ENCODE measurements around the gene MAPK10. TPM values are rescaled to one million over a fixed set of nuclear protein-coding genes. Genes with fewer than 3 reads are reported as not detected.
"Not testable (repeated sequence)": the region's sequence is repeated elsewhere in the genome, so short reads cannot be mapped to it uniquely, and the experiment has no call there.

MAPK10 gene
- polyA plus RNA-seq, 10 donors = 2.4 to 6.9 (median 4.1) TPM

DNA sequence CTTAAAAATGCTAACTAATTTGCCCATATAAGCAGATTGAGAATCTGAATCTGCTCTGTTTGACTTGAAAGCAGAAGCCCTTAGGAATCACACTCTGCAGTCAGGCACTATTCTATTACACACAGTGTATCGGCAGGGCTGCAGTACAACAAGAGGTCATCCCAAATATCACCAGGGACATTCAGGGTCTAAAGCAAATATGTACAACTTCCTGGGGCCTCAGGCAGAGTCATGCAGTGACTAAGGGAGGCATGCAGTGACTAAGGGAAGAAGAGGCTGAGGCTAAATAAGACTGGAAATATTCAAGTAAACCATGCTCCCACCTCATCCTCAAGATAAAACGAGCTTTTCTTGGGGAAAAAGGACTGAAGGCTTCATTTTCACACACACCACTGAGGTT, 20.9 kb downstream of the MAPK10 start:
- DNase-seq = peak in 1 of 3 donors; percentile 75

DNA sequence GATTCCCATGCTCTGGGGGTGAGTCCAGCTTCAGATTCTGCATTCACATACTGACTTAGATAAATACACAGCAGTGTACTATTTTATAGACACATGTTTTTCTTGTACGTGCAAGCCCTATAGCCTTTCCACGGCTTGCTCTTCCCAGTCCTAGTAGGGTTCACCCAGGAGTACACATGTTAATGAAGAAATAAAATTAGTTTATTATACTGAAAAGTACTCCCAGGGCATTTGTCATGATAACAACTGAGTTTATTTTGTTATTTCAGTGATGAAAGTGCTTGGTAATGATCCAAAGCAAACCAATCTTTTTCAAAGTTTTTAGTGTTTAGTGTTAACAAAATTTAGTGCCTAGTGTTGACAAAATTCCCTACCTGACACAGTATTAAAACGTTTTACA, 21.3 kb downstream of the MAPK10 start:
- no peak for DNase-seq

DNA sequence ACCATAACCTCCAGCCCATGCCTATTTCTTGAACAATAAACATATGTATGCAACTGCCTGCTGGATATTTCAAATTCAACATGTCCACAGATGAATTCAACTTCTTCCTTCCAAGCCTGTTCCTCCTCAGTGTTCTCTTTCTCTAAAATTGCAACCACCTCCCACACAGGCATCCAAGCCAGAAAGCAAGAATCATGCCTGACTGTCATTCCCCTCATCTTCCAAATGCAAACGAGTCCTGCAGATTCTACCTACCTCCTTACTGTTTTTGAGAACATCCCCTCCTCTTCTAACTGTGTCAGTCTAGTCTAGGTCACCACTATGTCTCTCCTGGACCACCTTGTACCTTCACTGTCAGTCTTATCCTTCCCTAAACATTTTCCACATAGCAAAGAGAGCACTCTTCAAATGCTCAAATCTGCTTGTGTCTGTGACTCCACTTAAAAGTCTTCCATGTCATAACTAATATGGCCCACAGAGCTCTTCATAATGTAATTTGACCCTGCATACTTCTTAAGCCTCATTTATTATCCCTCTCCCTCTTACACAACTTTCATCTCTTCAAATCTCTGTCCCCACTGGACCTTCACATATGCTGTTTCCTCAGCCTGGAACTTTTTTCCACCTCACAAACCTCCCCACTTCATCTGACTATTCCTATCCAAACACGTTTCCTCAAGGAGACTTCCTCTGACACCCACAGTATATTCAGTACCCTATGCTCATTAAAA, 25.7 kb downstream of the MAPK10 start:
- DNase-seq = no peak

- DNase-seq = no peak
These were observed 26.6 kb downstream of the MAPK10 start for GRCh38 chr4:86333236-86333635.

DNA sequence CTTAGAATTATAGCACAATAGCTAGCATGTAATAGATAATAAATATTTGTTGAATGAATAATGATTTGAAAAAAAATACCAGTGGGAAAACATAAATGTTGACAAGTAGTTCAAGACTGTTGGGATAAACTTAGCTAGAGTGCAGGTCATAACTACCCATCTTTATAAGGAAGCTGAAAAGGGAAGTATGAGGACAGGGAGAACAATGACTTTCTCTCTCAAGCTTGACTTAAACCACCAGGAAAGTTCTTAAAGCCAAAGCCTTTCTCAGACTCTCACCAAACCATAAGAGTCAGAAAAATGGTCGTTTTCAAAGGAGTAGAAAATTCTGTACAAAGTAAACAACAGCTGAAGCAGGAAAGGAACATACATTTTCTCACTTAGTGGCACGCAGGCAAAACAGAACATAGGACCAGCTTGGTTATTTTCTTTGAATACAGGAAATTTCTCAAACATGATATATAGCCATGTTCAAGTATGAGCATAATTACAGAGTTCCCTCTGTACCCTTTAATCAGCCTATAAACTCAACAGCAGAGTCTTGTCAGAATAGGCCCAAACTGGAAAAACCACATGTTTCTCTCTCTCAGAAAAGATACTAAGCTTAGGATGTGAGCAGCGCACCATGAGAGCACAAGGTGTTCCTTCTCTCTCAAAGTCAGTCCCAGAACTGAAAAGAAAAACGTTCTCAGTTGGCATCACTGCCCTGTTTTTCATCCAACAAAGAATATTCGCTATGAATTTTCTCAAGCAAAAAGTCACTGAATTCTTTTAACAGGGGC, 28.7 kb downstream of the MAPK10 start:
- no peak for DNase-seq

DNA sequence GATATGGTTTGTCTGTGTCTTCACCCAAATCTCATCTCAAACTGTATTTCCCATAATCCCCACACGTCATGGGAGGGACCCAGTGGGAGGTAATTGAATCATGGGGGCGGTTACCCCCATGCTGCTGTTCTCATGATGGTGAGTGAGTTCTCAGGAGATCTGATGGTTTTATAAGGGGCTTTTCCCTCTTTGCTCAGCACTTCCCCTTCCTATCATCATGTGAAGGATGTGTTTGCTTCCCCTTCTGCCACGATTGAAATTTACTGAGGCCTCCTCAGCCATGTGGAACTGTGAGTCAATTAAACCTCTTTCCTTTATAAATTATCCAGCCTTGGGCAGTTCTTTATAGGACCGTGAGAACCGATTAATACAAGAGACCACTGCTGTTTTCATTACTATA, 29.4 kb downstream of the MAPK10 start:
- not testable (repeated sequence) for DNase-seq

- DNase-seq = no peak
These were observed 30.4 kb downstream of the MAPK10 start for GRCh38 chr4:86329431-86329830.

GRCh38 chr4:86326400-86326799, 33.5 kb downstream of the MAPK10 start:
- no peak for DNase-seq

GRCh38 chr4:86319390-86319789, 40.5 kb downstream of the MAPK10 start:
- no peak for DNase-seq

DNA sequence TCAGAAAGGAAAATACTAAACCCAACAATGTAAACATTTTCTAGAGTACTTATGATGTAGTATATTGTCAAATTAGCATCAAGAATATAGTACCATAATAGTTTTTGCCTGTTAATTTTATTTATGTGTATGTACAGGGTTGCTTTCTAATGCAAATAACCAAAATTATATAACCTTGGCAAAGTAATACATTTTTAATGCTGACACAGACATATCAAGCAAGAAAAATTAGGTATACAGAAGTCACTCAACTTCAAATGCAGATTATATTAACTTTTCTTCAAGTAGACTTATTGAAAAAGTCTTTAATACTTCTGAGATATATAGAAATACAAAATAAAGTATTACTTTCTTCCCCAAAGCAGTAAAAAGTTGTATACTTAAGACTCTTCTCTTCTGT, 44.3 kb downstream of the MAPK10 start:
- no peak for DNase-seq

GRCh38 chr4:86313656-86314055, 46.2 kb downstream of the MAPK10 start:
- no peak for DNase-seq

DNA sequence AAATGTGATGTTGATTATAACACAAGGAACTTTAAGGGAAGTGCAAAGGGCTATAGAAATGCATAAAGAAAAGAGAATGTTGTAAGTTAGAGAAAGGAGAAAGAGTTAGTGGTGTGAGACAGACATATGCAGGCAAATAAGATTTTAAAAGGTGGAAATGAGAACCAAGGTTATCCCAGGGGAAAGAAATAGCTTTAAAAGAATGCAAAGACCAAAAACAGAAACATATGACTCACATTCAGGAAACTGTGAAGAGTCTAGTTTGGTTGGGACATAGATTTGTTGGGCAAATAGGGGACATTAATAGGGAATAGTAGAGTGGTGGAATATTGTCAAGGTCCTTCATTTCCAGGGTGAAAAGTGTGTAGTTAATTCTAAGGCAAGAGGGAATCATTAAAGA, 52.4 kb downstream of the MAPK10 start:
- no peak for DNase-seq

DNA sequence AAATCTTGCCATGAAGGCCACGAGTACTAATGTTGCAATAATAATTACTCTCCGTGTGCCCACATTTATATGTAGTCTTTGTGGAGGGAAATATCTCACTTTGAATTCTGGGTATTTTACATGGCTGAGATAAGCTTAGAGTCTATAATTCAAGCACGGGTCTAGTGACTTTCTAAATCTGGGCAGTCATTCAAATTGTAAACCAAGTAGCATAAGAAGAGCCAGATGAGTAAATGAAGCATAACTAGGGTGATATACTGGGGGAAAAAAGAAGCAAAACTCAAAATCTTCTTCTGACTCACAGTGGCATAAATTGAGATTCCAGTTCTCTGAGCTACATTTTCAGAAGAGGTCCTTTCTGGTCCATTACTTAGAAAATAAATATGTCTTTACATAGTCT, 53.0 kb downstream of the MAPK10 start:
- peak in 1 of 3 donors; percentile 67 for DNase-seq

DNA sequence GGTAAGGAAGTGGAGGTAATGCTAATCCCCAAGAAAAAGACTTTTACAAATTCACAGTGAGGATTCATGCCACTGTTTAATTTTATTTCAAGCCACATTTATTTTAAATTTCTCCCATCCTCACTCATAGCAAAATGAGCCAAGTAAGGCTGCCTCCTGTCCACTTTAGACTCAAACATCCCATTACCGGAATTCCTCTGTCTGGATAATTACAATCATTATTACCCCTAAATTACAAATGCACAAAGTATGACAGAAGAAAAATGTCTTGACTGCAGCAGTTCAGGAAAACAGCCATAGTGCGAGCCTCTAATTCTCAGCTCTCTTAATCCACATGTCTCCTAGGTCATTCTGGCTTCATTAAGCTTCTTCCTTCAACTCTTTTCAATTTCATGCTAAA, 57.0 kb downstream of the MAPK10 start:
- no peak for DNase-seq

DNA sequence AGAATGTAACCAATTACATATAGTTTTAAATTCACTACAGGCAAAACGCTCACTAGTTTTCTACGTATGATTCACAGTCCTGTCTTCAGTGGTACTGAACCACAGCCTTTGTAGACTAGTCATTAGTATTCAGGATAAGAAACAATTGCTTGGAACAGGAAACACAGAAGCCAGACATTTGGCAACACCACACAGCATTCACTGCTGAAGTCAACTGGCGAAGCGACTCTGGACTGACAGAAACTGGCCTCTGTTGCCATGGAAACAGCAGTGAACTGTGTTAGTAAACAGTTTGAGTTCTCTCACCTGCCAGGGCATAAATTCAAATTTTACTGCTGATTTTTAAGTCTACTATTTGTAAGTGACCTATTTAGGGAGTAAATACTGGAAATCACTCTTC, 57.6 kb downstream of the MAPK10 start:
- DNase-seq = peak; percentile 66 to 88 (median 84)

DNA sequence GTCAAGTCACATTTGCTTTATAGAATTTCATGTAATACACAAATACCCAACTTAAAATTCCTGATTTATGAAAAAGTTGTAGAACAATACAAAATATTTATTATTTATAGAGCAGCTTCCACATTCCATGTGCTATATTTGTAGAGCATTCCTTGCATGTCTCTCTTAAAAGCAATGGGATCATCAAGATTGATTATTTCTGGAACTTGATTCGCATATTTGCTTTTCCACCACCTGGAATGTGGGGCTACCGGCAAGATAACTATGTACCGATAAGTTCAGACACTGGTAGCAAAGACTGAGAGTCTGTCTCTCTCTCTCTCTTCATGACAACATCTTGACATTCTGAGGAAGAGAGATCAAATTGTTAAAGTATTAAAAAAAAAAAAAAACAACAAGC, 59.3 kb downstream of the MAPK10 start:
- DNase-seq = no peak

- no peak for DNase-seq
These were observed 63.0 kb downstream of the MAPK10 start for GRCh38 chr4:86296865-86297264.

- no peak for DNase-seq
These were observed 65.0 kb downstream of the MAPK10 start for GRCh38 chr4:86294883-86295282.

DNA sequence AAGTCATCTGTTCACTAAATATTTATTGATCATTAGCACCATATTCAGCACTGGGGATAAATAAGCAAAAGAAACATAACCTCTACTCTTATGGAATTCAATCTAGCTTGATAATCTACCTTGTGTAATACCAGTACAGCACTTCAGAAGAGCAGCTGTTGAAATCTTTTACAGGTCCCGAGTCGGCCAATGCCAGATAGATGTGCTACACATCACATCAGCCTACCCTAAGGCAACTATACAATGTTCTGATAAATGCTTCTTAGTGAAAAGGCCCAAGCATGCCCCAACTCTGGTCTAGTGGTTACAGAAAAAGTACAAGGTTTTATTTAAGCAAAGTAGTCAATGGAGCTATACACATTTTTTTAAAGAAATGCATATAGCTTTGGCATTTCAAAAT, 68.7 kb downstream of the MAPK10 start:
- no peak for DNase-seq

DNA sequence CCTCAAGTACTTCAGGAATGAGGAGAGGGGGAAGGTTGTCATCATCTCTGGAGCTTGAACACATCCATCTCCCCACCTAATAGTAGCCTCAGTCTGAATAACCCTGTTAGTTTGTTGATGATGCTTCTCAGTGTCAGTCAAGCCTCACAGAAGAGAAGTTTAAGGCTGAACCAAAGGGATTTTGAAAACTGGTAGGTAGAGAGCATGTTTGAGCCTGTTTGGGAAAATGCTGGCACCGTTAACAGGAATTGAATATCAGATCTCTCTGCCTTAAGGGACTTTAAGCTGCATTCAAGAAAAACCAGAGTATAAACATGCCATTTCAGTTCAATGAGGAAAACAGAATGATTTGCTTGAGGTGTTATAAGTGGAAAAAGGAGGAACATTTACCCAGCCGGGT, 73.1 kb downstream of the MAPK10 start:
- no peak for DNase-seq

DNA sequence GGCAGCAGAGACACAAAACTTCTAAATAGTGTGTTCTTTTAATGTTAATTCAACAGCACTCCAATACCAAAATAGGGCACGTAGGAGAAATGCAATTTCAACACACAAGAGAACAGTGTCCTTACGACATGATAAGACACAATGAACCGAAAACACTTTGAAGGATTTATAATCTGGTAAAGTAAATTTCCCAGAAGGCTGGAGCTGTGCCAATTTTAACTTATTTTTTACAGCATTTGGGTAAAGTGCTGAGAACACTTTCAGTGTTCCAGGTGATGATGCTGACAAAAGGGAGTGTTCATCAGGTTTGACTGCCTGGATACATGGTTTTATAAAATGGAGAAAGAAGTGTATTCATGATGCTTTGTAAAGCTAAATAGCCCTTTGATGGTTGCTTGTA, 76.5 kb downstream of the MAPK10 start:
- DNase-seq = no peak

DNA sequence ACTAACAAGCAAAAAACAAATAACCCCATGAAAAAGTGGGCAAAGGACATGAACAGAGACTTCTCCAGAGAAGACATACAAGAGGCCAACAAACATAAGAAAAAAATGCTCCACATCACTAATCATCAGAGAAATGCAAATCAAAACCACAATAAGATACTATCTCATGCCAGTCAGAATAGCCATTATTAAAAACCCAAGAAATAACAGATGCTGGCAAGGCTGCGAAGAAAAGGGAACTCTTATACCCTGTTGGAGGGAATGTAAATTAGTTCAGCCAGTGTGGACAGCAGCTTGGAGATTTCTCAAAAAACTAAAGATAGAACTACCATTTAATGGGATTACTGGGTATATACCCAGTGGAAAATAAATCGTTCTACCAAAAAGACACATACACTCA, 79.6 kb downstream of the MAPK10 start:
- no peak for DNase-seq

GRCh38 chr4:86279293-86279960, 80.4 kb downstream of the MAPK10 start:
- DNase-seq = no peak

Data from muscle of back (tissue), 11 donors.